DMS 273 (cell line): Measurements from ENCODE around the gene PRKD1.

Experiments
- DNase-seq: peaks from one replicate; lab custom pipeline; 2025; ENCODE audit not compliant: unreplicated experiment; lab: John Stamatoyannopoulos, UW

The PRKD1 gene

GRCh38 chr14:29927376-29928116 lies at the start of gene PRKD1:
Gene PRKD1, minus strand, starts transcription at chr14:29927847.
- peak; percentile 86 for DNase-seq

GRCh38 chr14:29971101-29971500 lies 43.5 kb upstream of the PRKD1 start:
- DNase-seq, result no peak

GRCh38 chr14:29955087-29955486 lies 27.4 kb upstream of the PRKD1 start:
- DNase-seq, result no peak

- DNase-seq, result no peak
Observed at GRCh38 chr14:29953501-29953900, 25.9 kb upstream of the PRKD1 start.

- DNase-seq, result no peak
Observed at GRCh38 chr14:29944091-29944490, 16.4 kb upstream of the PRKD1 start.

GRCh38 chr14:29941401-29941800 lies 13.8 kb upstream of the PRKD1 start:
- no peak for DNase-seq

GRCh38 chr14:29940482-29940881 lies 12.8 kb upstream of the PRKD1 start:
- no peak for DNase-seq

- no peak for DNase-seq
Observed at GRCh38 chr14:29937116-29937515, 9.5 kb upstream of the PRKD1 start.

- DNase-seq, result no peak
Observed at GRCh38 chr14:29930283-29930682, 2.6 kb upstream of the PRKD1 start.

GRCh38 chr14:29928117-29928640 lies 532 bp upstream of the PRKD1 start:
- DNase-seq, result peak; percentile 43

GRCh38 chr14:29926701-29927375 lies 809 bp downstream of the PRKD1 start:
- peak; percentile 86 for DNase-seq

GRCh38 chr14:29926228-29926627 lies 1.4 kb downstream of the PRKD1 start:
- peak; percentile 48 for DNase-seq

- DNase-seq, result no peak
Observed at GRCh38 chr14:29925736-29926135, 1.9 kb downstream of the PRKD1 start.

GRCh38 chr14:29925101-29925722 lies 2.4 kb downstream of the PRKD1 start:
- peak; percentile 28 for DNase-seq

GRCh38 chr14:29919845-29920244 lies 7.8 kb downstream of the PRKD1 start:
- DNase-seq, result no peak

- no peak for DNase-seq
Observed at GRCh38 chr14:29918981-29919380, 8.7 kb downstream of the PRKD1 start.

- DNase-seq, result no peak
Observed at GRCh38 chr14:29913566-29913965, 14.1 kb downstream of the PRKD1 start.

- peak; percentile 60 for DNase-seq
Observed at GRCh38 chr14:29911810-29912209, 15.8 kb downstream of the PRKD1 start.

GRCh38 chr14:29908652-29909577 lies 18.7 kb downstream of the PRKD1 start:
- DNase-seq, result no peak

- peak; percentile 24 for DNase-seq
Observed at GRCh38 chr14:29906256-29906870, 21.3 kb downstream of the PRKD1 start.
